HEK293T (cell line): Measurements from ENCODE around the gene GRM3.

Experiments used
- CTCF ChIA-PET: fragments of 350-600 bp; formaldehyde crosslinking; extraction: SDS; loops from one replicate; lab custom pipeline; 2021; ENCODE audit warnings: antibody characterized with exemption, inconsistent platforms; lab: Yijun Ruan, JAX
- POLR2A ChIA-PET: fragments of 350-600 bp; formaldehyde crosslinking; extraction: SDS; loops from one replicate; lab custom pipeline; 2020; ENCODE audit warnings: antibody characterized with exemption, inconsistent platforms; lab: Yijun Ruan, JAX
- DNase-seq: peaks from one replicate; pipeline ENCODE4 v3.0.0; 2012; ENCODE audit warnings: mixed read lengths; ENCODE audit errors: extremely low spot score
- ARNT ChIP-seq: fragments of 450-650 bp; IDR thresholded peaks from 2 replicates; pipeline ENCODE4 v1.6.1; 2017; ENCODE audit warnings: mild to moderate bottlenecking
- BHLHE40 ChIP-seq: fragments of 450-650 bp; IDR thresholded peaks from 2 replicates; pipeline ENCODE4 v1.6.1; 2016; ENCODE audit warnings: mild to moderate bottlenecking, moderate library complexity, borderline replicate concordance
- CTBP1 ChIP-seq: fragments of 450-650 bp; IDR thresholded peaks from 2 replicates; pipeline ENCODE4 v1.6.1; 2016; ENCODE audit warnings: borderline replicate concordance
- ELF4 ChIP-seq: fragments of 450-650 bp; IDR thresholded peaks from 2 replicates; pipeline ENCODE4 v1.6.1; 2017; ENCODE audit warnings: antibody characterized with exemption
- FOXA1 ChIP-seq: fragments of 450-650 bp; IDR thresholded peaks from 2 replicates; pipeline ENCODE4 v1.6.1; 2016; ENCODE audit warnings: mild to moderate bottlenecking
- FOXK2 ChIP-seq: fragments of 450-650 bp; IDR thresholded peaks from 2 replicates; pipeline ENCODE4 v1.6.1; 2016; ENCODE audit warnings: mild to moderate bottlenecking
- FOXM1 ChIP-seq: fragments of 450-650 bp; IDR thresholded peaks from 2 replicates; pipeline ENCODE4 v1.6.1; 2017; ENCODE audit warnings: mild to moderate bottlenecking, borderline replicate concordance
- HDGF ChIP-seq: fragments of 450-650 bp; IDR thresholded peaks from 2 replicates; pipeline ENCODE4 v1.6.1; 2017; ENCODE audit warnings: antibody characterized with exemption, borderline replicate concordance
- L3MBTL2 ChIP-seq: fragments of 450-650 bp; conservative IDR thresholded peaks from 2 replicates; pipeline ENCODE4 v1.6.1; 2016; ENCODE audit warnings: mild to moderate bottlenecking
- LEF1 ChIP-seq: fragments of 450-650 bp; IDR thresholded peaks from 2 replicates; pipeline ENCODE4 v1.6.1; 2017; ENCODE audit warnings: mild to moderate bottlenecking, borderline replicate concordance
- NFRKB ChIP-seq: fragments of 450-650 bp; IDR thresholded peaks from 2 replicates; pipeline ENCODE4 v1.6.1; 2016; ENCODE audit warnings: mild to moderate bottlenecking, moderate library complexity
- PKNOX1 ChIP-seq: fragments of 450-650 bp; IDR thresholded peaks from 2 replicates; pipeline ENCODE4 v1.6.1; 2016
- SP1 ChIP-seq: fragments of 450-650 bp; IDR thresholded peaks from 2 replicates; pipeline ENCODE4 v1.6.1; 2017
- SUZ12 ChIP-seq: fragments of 450-650 bp; IDR thresholded peaks from 2 replicates; pipeline ENCODE4 v1.6.1; 2016; ENCODE audit warnings: mild to moderate bottlenecking
- TARDBP ChIP-seq: fragments of 450-650 bp; IDR thresholded peaks from 2 replicates; pipeline ENCODE4 v1.6.1; 2016
- ZNF384 ChIP-seq: fragments of 450-650 bp; IDR thresholded peaks from 2 replicates; pipeline ENCODE4 v1.6.1; 2016

Gene GRM3

GRCh38 chr7:86768967-86769760, 125.5 kb downstream of the GRM3 start:
- POLR2A ChIA-PET, result no interaction called here
- no peak for TF ChIP-seq ARNT
- TF ChIP-seq ZNF384, result no peak
- TF ChIP-seq ELF4, result no peak
- no peak for TF ChIP-seq BHLHE40
- no peak for TF ChIP-seq CTBP1
- no peak for TF ChIP-seq HDGF
- TF ChIP-seq NFRKB, result no peak
- TF ChIP-seq LEF1, result no peak
- TF ChIP-seq PKNOX1, result no peak
- TF ChIP-seq FOXK2, result no peak
- no peak for TF ChIP-seq SUZ12
- CTCF ChIA-PET, result no interaction called here

GRCh38 chr7:86773309-86773708, 129.6 kb downstream of the GRM3 start:
- no peak for TF ChIP-seq ELF4
- no peak for TF ChIP-seq HDGF
- no peak for TF ChIP-seq PKNOX1
- TF ChIP-seq ARNT, result no peak
- CTCF ChIA-PET, result no interaction called here
- POLR2A ChIA-PET, result no interaction called here
- DNase-seq, result no peak

More at GRCh38 chr7:86768967-86769760, 125.5 kb downstream of the GRM3 start:
- DNase-seq, result no peak

- ChIA-PET POLR2A (no interaction called here), CTCF (no interaction called here)
- TF ChIP-seq TARDBP (no peak), BHLHE40 (no peak), CTBP1 (no peak), FOXK2 (no peak), SP1 (no peak), L3MBTL2 (no peak), ARNT (no peak), LEF1 (no peak), ELF4 (no peak), SUZ12 (no peak), FOXA1 (no peak), NFRKB (no peak), PKNOX1 (no peak), ZNF384 (no peak), HDGF (no peak), FOXM1 (no peak)
- DNase-seq, result no peak
These were observed 131.5 kb downstream of the GRM3 start for GRCh38 chr7:86775203-86775602.

GRCh38 chr7:86776136-86776535, 132.4 kb downstream of the GRM3 start:
- CTCF ChIA-PET, result no interaction called here
- POLR2A ChIA-PET, result no interaction called here
- no peak for DNase-seq
- TF ChIP-seq L3MBTL2 (no peak), FOXA1 (no peak), LEF1 (no peak), SUZ12 (no peak), CTBP1 (no peak), ELF4 (no peak), ZNF384 (no peak), SP1 (no peak), PKNOX1 (no peak), FOXM1 (no peak), BHLHE40 (no peak), ARNT (no peak)

- TF ChIP-seq SP1, result no peak
- TF ChIP-seq FOXA1, result no peak
- no peak for TF ChIP-seq FOXK2
- TF ChIP-seq ARNT, result no peak
- TF ChIP-seq PKNOX1, result no peak
- no peak for TF ChIP-seq FOXM1
- TF ChIP-seq HDGF, result no peak
- TF ChIP-seq SUZ12, result no peak
- TF ChIP-seq ELF4, result no peak
- no peak for TF ChIP-seq TARDBP
- no peak for TF ChIP-seq CTBP1
- no peak for TF ChIP-seq BHLHE40
- no peak for TF ChIP-seq L3MBTL2
- no peak for TF ChIP-seq LEF1
- TF ChIP-seq ZNF384, result no peak
- no peak for DNase-seq
- CTCF ChIA-PET, result no interaction called here
- POLR2A ChIA-PET, result no interaction called here
These were observed 134.6 kb downstream of the GRM3 start for GRCh38 chr7:86778271-86778670.
